Stimulated activated CD4-positive, alpha-beta T cell treated with anti-CD3 and anti-CD28 coated beads, Interleukin-12 subunit alpha, Interleukin-12 subunit beta, amount 100 ng/mL, for 48 hours (primary cell): Measurements from ENCODE around the gene GLTP.
A peak's percentile ranks its signal among the peaks of the same experiment; 100 is the strongest.
"Not testable (repeated sequence)": the region's sequence is repeated elsewhere in the genome, so short reads cannot be mapped to it uniquely, and the experiment has no call there.

Experiments used
- DNase-seq, 3 donors: peaks; one replicate each; pipeline ENCODE4 v3.0.0-alpha.2; 2020; ENCODE audit warnings: low read depth in 2 of 3, low spot score in 1 of 3

Gene GLTP

GRCh38 chr12:109905301-109905700 is 25.0 kb upstream of the GLTP start:
- DNase-seq: no peak

GRCh38 chr12:109902891-109903418 is 22.6 kb upstream of the GLTP start:
- no peak for DNase-seq

- no peak for DNase-seq
Measured at GRCh38 chr12:109900752-109901580, 20.6 kb upstream of the GLTP start.

GRCh38 chr12:109899783-109900751 is 19.7 kb upstream of the GLTP start, which contains the start of gene TCHP:
TCHP (plus strand) TSS chr12:109900274; CDS start chr12:109903027, 2,753 bp downstream.
- peak; percentile 55 to 68 (median 63) for DNase-seq

GRCh38 chr12:109899345-109899744 is 19.0 kb upstream of the GLTP start:
- not testable (repeated sequence) for DNase-seq

DNA sequence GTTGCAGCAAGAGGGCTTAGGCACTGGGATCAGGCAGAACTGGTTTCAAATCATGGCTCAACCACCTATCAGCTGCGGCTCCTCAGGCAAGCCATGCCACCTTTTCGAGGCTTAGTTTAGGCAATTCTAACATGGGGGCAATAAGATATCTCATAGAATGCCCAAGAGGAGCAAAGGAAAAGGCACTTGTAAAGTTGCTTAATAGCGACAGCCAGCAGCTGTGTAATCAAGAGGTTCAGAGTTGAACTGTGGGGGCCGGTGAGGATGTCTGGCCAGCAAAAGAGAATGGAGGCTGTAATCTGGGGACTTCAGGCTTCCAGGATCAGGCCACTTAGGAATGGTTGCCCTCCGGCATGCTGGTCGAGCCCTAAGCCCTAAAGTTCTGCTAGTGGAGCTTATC is 16.7 kb upstream of the GLTP start:
- DNase-seq: no peak

DNA sequence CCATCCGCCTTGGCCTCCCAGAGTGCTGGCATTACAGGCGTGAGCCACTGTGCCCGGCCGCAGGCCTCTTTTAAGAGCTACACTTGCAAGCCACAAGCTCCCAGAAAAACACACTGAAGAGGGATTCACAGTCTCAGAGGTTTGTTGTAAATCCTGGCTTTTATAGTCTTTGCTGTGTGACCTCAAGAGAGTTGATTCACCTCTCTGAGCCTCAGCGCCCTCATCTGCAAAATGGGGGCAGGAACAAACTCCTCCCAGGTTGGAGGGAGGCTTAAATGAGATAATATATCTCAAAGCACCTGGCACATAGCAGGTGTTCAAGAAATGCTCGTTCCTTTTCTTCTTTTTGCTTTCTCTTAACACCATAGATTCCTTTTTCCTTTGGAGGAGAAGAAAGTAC is 15.8 kb upstream of the GLTP start:
- DNase-seq: no peak

GRCh38 chr12:109894939-109895338 is 14.6 kb upstream of the GLTP start:
- no peak for DNase-seq

- DNase-seq: no peak
Measured at GRCh38 chr12:109893261-109893995, 13.1 kb upstream of the GLTP start.

DNA sequence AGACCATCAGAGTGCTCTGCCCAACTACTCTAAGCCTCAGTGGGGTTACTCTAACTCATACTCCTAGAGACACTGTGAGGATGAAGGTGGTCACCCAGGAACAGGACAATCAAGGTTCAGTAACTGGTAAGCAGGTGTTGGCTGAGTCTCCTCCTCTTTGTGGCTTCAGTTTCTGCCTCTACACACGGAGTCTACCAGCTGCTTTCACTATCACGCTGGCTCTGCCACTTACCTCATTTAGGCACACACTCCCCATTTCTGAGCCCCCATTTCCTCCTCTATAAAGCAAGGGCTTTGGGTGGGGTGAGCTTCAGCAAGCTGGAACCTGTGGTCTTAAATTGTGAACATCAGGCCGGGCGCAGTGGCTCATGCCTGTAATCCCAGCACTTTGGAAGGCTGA is 12.4 kb upstream of the GLTP start:
- DNase-seq: no peak

DNA sequence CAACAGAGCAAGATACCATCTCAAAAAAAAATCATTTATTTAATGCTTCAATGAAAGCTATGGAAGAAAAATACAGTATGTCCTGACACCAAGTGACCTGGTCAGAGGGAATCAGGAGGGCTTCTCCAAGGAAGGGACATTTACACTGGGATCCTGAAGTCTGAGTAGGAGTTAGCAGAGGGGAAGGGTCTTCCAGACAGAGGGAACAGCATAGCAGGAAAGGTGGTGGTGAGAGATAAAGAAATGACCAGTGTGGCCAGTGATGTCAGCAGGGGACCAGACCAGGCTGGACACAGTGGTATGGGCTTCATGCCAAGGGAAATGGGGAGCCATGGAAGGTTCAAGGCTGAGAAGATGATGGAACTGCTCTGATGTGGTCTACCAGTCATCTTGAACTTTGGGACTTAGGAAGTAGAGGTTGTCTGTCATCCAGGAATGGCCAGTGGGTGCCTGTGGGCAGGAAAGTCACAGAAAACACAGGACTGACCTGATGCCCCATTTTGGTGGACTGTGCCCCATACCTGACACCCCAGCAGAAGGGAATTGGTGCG is 11.9 kb upstream of the GLTP start:
- no peak for DNase-seq

- not testable (repeated sequence) for DNase-seq
Measured at GRCh38 chr12:109891731-109892130, 11.4 kb upstream of the GLTP start.

- no peak for DNase-seq
Measured at GRCh38 chr12:109890620-109891170, 10.4 kb upstream of the GLTP start.

DNA sequence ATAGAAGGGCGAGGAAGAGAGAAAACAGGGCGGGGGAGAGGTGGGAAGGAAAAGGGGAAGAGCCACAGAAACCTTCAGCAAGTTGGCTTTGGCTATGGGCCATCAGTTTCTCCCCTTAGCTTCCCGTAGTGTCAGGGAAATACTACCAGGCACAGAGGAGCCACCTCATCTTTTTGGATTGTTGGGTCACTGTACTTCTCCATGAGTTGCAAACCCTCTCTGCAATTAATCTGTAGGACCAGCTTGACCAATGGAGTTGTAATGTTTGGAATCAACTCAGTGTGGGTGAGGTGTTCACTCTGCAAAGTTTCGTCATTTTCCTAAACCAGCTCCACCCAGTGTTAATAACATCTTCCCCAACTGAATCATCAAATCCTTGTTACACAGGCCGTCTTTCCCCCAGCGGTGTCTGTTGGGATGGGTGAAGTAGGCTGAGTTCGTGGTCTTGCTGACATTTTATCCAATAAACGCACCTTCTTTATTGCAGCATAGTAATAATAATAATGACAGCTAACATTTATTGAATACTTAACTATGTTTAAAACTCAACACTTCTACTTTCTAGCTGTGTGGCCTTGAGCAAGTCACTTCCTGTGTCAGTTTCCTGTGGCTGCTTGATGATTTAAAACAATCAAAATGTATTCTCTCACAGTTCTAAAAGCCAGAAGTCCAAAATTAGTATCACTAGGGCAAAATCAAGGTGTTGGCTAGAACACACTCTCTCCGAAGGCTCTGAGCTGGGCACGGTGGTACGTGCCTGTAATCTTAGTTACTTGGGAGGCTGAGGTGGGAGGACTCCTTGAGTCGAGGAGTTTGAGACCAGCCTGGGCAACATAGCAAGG is 8.1 kb upstream of the GLTP start:
- DNase-seq: no peak

DNA sequence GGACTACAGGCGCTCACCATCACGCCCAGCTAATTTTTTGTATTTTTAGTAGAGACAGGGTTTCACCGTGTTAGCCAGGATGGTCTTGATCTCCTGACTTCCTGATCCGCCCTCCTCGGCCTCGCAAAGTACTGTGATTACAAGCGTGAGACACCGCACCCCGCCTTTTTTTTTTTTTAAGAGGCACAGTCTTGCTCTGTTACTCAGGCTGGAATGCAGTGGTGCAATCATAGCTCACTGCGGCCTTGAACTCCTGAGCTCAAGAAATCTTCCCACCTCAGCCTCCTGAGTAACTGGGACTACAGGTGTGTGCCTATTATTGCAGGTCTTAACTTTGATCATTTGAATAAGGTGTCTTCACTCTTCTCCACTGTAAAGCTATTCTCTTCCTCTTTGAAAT is 5.3 kb upstream of the GLTP start:
- DNase-seq: no peak

DNA sequence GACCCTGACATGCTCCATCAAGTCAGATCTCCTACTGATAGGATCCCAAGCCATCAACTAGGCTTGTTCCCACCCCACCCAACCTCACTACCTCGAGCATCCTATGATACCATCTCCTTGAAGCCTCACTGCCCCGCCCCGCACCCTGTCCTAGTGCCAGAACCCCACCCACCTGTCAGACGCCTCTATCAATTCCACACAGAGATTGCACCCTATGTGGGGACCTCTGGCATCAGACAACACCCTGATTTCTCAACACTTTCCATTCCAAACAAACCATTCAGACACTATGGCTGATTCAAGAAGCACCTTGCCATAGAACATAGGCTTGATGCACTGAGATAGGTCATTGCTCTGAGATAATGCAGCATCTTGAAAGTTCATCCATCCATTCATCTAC is 3.1 kb upstream of the GLTP start:
- DNase-seq: no peak

DNA sequence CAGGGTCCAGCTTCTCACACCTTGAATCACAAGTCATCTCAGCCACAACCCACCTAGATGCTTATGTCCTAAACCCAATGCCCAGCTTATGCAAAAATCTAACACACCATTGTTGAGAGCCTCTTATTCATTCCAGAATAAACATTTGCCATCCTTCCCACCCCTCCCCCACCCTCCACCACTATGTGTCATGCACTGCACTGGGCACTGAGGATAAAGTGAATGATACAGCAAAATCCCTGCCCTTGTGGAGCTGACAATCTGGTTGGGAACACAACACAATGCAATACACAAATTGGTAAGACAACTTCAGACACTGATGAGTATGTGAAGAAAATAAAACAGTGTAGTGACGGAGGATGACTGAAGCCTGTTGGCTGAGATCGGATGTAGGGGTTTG is 1.4 kb upstream of the GLTP start:
- no peak for DNase-seq

GRCh38 chr12:109880938-109881337 is 597 bp upstream of the GLTP start:
- no peak for DNase-seq

DNA sequence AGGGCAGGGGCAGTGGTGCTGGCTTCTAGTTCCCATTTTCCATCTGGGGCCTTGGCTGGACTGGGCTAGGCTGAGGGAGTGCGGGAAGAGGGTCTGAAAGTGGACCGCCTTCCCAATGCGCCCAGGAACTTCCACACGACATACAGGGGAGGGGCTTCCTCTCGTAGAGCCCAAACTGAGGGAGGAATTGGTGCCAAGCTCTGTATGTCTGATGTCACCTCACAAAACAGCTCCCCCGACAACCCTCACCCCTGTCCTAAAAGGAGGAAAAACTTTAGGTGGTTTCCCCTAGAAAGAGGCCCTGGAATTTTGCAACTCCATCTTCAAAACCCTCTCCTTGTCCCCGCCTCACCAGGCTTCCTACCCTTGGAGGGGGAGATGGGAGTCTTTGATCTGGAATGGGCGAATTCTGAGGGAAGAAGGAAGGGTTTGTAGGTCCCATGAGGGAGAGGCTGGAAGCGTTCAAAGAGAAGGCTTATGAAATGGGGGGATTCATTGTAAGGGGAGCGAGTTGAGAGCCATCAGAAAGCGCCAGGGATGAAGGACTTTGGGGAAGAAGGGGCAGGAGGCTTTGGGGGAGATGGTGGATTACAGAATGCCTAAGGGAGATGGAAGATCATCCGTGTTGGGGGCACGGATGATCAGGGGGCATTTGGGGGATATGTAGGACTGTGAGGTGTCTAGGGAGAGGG is 844 bp downstream of the GLTP start:
- DNase-seq: no peak
